H9 (cell line): ENCODE measurements around the gene TEX2. TPM values are rescaled to one million over a fixed set of nuclear protein-coding genes. Genes with fewer than 3 reads are reported as not detected.

ENCODE experiments used
- DNase-seq: peaks from one replicate; pipeline ENCODE4 v3.0.0-alpha.2; 2017
- H2AFZ ChIP-seq: one replicate; pipeline ENCODE4 v1.6.1; 2013; ENCODE audit warnings: mild to moderate bottlenecking, low read length, control low read depth, moderate library complexity
- H2AK5ac ChIP-seq: 2 replicates; pipeline ENCODE4 v1.6.1; 2013; ENCODE audit warnings: low read length, control low read depth, mixed read lengths; ENCODE audit not compliant: insufficient read length
- H2BK120ac ChIP-seq: one replicate; pipeline ENCODE4 v1.6.1; 2013; ENCODE audit warnings: low read depth, mild to moderate bottlenecking, low read length, control low read depth, inconsistent platforms; ENCODE audit not compliant: poor library complexity, severe bottlenecking
- H2BK12ac ChIP-seq: 2 replicates; pipeline ENCODE4 v1.6.1; 2013; ENCODE audit warnings: low read length, control low read depth, mixed read lengths, low read depth; ENCODE audit not compliant: insufficient read length
- H2BK15ac ChIP-seq: 2 replicates; pipeline ENCODE4 v1.6.1; 2013; ENCODE audit warnings: low read depth, low read length, control low read depth
- H2BK20ac ChIP-seq: one replicate; pipeline ENCODE4 v1.6.1; 2013; ENCODE audit warnings: low read depth, mild to moderate bottlenecking, low read length, control low read depth, inconsistent platforms; ENCODE audit not compliant: poor library complexity, severe bottlenecking
- H2BK5ac ChIP-seq: 2 replicates; pipeline ENCODE4 v1.6.1; 2013; ENCODE audit warnings: low read length, control low read depth, mixed read lengths; ENCODE audit not compliant: insufficient read length
- H3K14ac ChIP-seq: 2 replicates; pipeline ENCODE4 v1.6.1; 2013; ENCODE audit warnings: low read length, control low read depth; ENCODE audit not compliant: insufficient read depth
- H3K18ac ChIP-seq: 2 replicates; pipeline ENCODE4 v1.6.1; 2013; ENCODE audit warnings: low read depth, mild to moderate bottlenecking, mixed read lengths, low read length, control low read depth; ENCODE audit not compliant: insufficient read length
- H3K23ac ChIP-seq: 2 replicates; pipeline ENCODE4 v1.6.1; 2013; ENCODE audit warnings: low read length, control low read depth, mixed read lengths, low read depth; ENCODE audit not compliant: insufficient read length
- H3K23me2 ChIP-seq: 2 replicates; pipeline ENCODE4 v1.6.1; 2013; ENCODE audit warnings: low read depth, mild to moderate bottlenecking, mixed read lengths, low read length, control low read depth; ENCODE audit not compliant: insufficient read length, poor library complexity, severe bottlenecking
- H3K27ac ChIP-seq: 2 replicates; pipeline ENCODE4 v1.5.1; 2013; ENCODE audit warnings: low read length, control low read depth, mixed read lengths, low read depth; ENCODE audit not compliant: insufficient read length
- H3K27me3 ChIP-seq: 2 replicates; pipeline ENCODE4 v1.6.1; 2013; ENCODE audit warnings: low read length, control low read depth, inconsistent platforms; ENCODE audit not compliant: insufficient read depth
- H3K4ac ChIP-seq: 2 replicates; pipeline ENCODE4 v1.6.1; 2013; ENCODE audit warnings: low read depth, mild to moderate bottlenecking, control low read depth, inconsistent platforms, low read length, moderate library complexity
- H3K4me1 ChIP-seq: 2 replicates; pipeline ENCODE4 v1.6.1; 2013; ENCODE audit warnings: low read length, control low read depth, inconsistent platforms; ENCODE audit not compliant: insufficient read depth
- H3K4me2 ChIP-seq: 2 replicates; pipeline ENCODE4 v1.6.1; 2013; ENCODE audit warnings: low read length, control low read depth, mixed read lengths; ENCODE audit not compliant: insufficient read length, insufficient read depth
- H3K56ac ChIP-seq: 2 replicates; pipeline ENCODE4 v1.6.1; 2013; ENCODE audit warnings: low read depth, mild to moderate bottlenecking, mixed read lengths, low read length, control low read depth; ENCODE audit not compliant: insufficient read length
- H3K79me1 ChIP-seq: 2 replicates; pipeline ENCODE4 v1.6.1; 2013; ENCODE audit warnings: low read depth, mild to moderate bottlenecking, moderate library complexity, low read length, control low read depth, inconsistent platforms; ENCODE audit not compliant: insufficient read depth, poor library complexity, severe bottlenecking
- H3K79me2 ChIP-seq: 2 replicates; pipeline ENCODE4 v1.6.1; 2013; ENCODE audit warnings: low read length, control low read depth, inconsistent platforms; ENCODE audit not compliant: insufficient read depth
- H3K9ac ChIP-seq: 2 replicates; pipeline ENCODE4 v1.6.1; 2013; ENCODE audit warnings: low read length, control low read depth, mixed read lengths; ENCODE audit not compliant: insufficient read length; ENCODE audit errors: extremely low read depth
- H3K9me3 ChIP-seq: one replicate; pipeline ENCODE4 v1.6.1; 2013; ENCODE audit warnings: low read depth, low read length, inconsistent platforms; ENCODE audit not compliant: control insufficient read depth
- H3T11ph ChIP-seq: one replicate; pipeline ENCODE4 v1.6.1; 2013; ENCODE audit warnings: mild to moderate bottlenecking, low read length, control low read depth, inconsistent platforms
- H4K20me1 ChIP-seq: one replicate; pipeline ENCODE4 v1.6.1; 2013; ENCODE audit not compliant: control insufficient read depth, insufficient read length, insufficient read depth
- H4K5ac ChIP-seq: 2 replicates; pipeline ENCODE4 v1.6.1; 2013; ENCODE audit warnings: low read depth, mild to moderate bottlenecking, mixed read lengths, low read length, control low read depth; ENCODE audit not compliant: insufficient read length
- H4K8ac ChIP-seq: replicated peaks from 2 replicates; pipeline ENCODE4 v1.6.1; 2013; ENCODE audit warnings: low read length, control low read depth, mixed read lengths, low read depth; ENCODE audit not compliant: insufficient read length
- H4K91ac ChIP-seq: 2 replicates; pipeline ENCODE4 v1.6.1; 2013; ENCODE audit warnings: low read depth, mild to moderate bottlenecking, moderate library complexity, mixed read lengths, low read length, control low read depth; ENCODE audit not compliant: insufficient read length
- H3K27ac Mint-ChIP-seq, 3 experiments: 2 replicates in 2 of 3; 3 replicates in 1 of 3; pipeline ENCODE4 v1.8.0; 2020 to 2021; ENCODE audit warnings: mixed read lengths in 3 of 3, mild to moderate bottlenecking in 1 of 3, moderate library complexity in 1 of 3
- H3K27me3 Mint-ChIP-seq: 2 replicates; pipeline ENCODE4 v1.8.0; 2021; ENCODE audit warnings: low read depth, mild to moderate bottlenecking, moderate library complexity, mixed read lengths
- H3K36me3 Mint-ChIP-seq, 3 experiments: 2 replicates in 2 of 3; 3 replicates in 1 of 3; pipeline ENCODE4 v1.8.0; 2020 to 2021; ENCODE audit warnings: low read depth in 3 of 3, mixed read lengths in 3 of 3; ENCODE audit not compliant: insufficient read depth in 1 of 3
- H3K4me1 Mint-ChIP-seq, 2 experiments: 2 replicates each; pipeline ENCODE4 v1.8.0; 2020; ENCODE audit warnings: mixed read lengths in 2 of 2
- H3K4me3 Mint-ChIP-seq, 2 experiments: 2 replicates in 1 of 2; 3 replicates in 1 of 2; pipeline ENCODE4 v1.8.0; 2020 to 2021; ENCODE audit warnings: mild to moderate bottlenecking in 2 of 2, mixed read lengths in 2 of 2, moderate library complexity in 1 of 2
- H3K9me3 Mint-ChIP-seq, 2 experiments: 2 replicates in 1 of 2; 3 replicates in 1 of 2; pipeline ENCODE4 v1.8.0; 2020; ENCODE audit warnings: mild to moderate bottlenecking in 2 of 2, mixed read lengths in 2 of 2, moderate library complexity in 1 of 2
- WGBS: extraction: QIAGEN DNeasy Blood & Tissue Kit; methylation state at CpG from one replicate; pipeline ENCODE4 v1.1.7; 2013; ENCODE audit warnings: missing lambda C conversion rate, low lambda C conversion rate, mixed read lengths; ENCODE audit not compliant: insufficient read length; ENCODE audit errors: extremely low coverage; 5-methylcytosine and 5-hydroxymethylcytosine counted together
- total RNA-seq: library from RNA; stranded (reverse); gene quantifications from 2 replicates; pipeline ENCODE4 v1.2.1, GENCODE V29; 2021
- TF ChIP-seq, protein P1 (sequence below): fragments of 200-600 bp; sonication (generic); conservative IDR thresholded peaks from 3 replicates; pipeline ENCODE4 v1.8.0; 2021; ENCODE audit warnings: antibody characterized with exemption, mild to moderate bottlenecking

Gene TEX2
- total RNA-seq, 1 experiment from 2014 or later = 12.2 TPM

DNA sequence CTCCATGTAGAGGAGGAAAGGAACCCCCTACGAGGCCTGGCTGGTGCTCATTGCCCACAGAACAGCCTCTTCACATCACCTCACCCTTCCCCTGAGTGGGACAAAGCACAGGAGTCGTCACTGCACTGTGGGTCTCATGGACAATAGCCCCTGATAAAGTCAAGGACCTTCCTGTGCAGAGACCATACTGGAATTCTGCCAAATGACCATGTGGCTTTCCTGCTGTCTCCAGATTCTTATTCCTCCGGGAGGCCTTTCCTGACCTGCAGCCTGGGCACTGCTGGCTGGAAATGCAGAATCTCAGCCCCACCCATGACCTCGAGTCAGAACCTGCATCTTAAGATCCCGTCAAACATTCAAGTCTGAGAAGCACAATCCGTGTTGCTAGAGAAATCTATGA is 72.6 kb downstream of the TEX2 start:
- H3K27me3 ChIP-seq = no peaks in the 10 kb centered on the region
- H3K9me3 ChIP-seq = no peaks in the 10 kb centered on the region
- H3K36me3 Mint-ChIP-seq = peaks cover 2 to 12% (median 12%) of the 10 kb centered on the region in 3 experiments; a peak in 2 of 7 replicates
- no peaks in the 10 kb centered on the region for H3K27me3 Mint-ChIP-seq
- H2AK5ac ChIP-seq = no peak overlapping the region
- no peak overlapping the region for H3K56ac ChIP-seq
- no peak overlapping the region for H2BK5ac ChIP-seq
- whole genome bisulfite sequencing = no CpG with 5 or more reads among the region's 6 CpGs
- no peak for DNase-seq
- H4K8ac ChIP-seq = no peak overlapping the region
- no peak overlapping the region for H3K9ac ChIP-seq
- TF ChIP-seq, protein P1, sequence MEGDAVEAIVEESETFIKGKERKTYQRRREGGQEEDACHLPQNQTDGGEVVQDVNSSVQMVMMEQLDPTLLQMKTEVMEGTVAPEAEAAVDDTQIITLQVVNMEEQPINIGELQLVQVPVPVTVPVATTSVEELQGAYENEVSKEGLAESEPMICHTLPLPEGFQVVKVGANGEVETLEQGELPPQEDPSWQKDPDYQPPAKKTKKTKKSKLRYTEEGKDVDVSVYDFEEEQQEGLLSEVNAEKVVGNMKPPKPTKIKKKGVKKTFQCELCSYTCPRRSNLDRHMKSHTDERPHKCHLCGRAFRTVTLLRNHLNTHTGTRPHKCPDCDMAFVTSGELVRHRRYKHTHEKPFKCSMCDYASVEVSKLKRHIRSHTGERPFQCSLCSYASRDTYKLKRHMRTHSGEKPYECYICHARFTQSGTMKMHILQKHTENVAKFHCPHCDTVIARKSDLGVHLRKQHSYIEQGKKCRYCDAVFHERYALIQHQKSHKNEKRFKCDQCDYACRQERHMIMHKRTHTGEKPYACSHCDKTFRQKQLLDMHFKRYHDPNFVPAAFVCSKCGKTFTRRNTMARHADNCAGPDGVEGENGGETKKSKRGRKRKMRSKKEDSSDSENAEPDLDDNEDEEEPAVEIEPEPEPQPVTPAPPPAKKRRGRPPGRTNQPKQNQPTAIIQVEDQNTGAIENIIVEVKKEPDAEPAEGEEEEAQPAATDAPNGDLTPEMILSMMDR = no peak
- H3K27ac ChIP-seq = no peak overlapping the region
- no peak overlapping the region for H3K23ac ChIP-seq
- H3K4me3 Mint-ChIP-seq = no peak overlapping the region
- no peaks in the 10 kb centered on the region for H3K23me2 ChIP-seq
- H3K14ac ChIP-seq = no peak overlapping the region
- H3K79me2 ChIP-seq = no peaks in the 10 kb centered on the region
- H4K5ac ChIP-seq = no peak overlapping the region
- H3K18ac ChIP-seq = no peak overlapping the region
- H2AFZ ChIP-seq = no peak overlapping the region
- no peaks in the 10 kb centered on the region for H4K20me1 ChIP-seq
- no peak overlapping the region for H3K4me2 ChIP-seq
- H3K27ac Mint-ChIP-seq = peak overlapping the region in 2 of 3 experiments; percentile 39 to 85; a peak in 3 of 7 replicates
- no peak overlapping the region for H2BK15ac ChIP-seq
- H2BK20ac ChIP-seq = no peak overlapping the region
- peaks cover 0 to 5% of the 10 kb centered on the region in 2 experiments; a peak in 2 of 4 replicates for H3K4me1 Mint-ChIP-seq
- H2BK120ac ChIP-seq = no peak overlapping the region
- H4K91ac ChIP-seq = no peak overlapping the region
- H3K79me1 ChIP-seq = no peaks in the 10 kb centered on the region
- H3T11ph ChIP-seq = no peak overlapping the region
- H3K9me3 Mint-ChIP-seq = no peaks in the 10 kb centered on the region
- no peak overlapping the region for H2BK12ac ChIP-seq
- H3K4ac ChIP-seq = no peak overlapping the region
- no peaks in the 10 kb centered on the region for H3K4me1 ChIP-seq
